HG03103 (cell line): ENCODE results near the gene C16orf87.
A peak's percentile ranks its signal among the peaks of the same experiment; 100 is the strongest.
"Not testable (repeated sequence)": the region's sequence is repeated elsewhere in the genome, so short reads cannot be mapped to it uniquely, and the experiment has no call there.

ENCODE experiments used
- ATAC-seq: cut with Tn5 transposase; IDR thresholded peaks from one replicate; pipeline ENCODE4 v1.9.1; 2021; ENCODE audit warnings: low read depth; ENCODE audit not compliant: unreplicated experiment

The C16orf87 gene

GRCh38 chr16:46830902-46831647 lies at the start of gene C16orf87:
C16orf87 (minus strand) TSS chr16:46831180; CDS start chr16:46831149, 31 bp downstream.
- peak; percentile 93 for ATAC-seq

- no peak for ATAC-seq
Observed at GRCh38 chr16:46875243-46875642, 44.3 kb upstream of the C16orf87 start.

- no peak for ATAC-seq
Observed at GRCh38 chr16:46873201-46873600, 42.2 kb upstream of the C16orf87 start.

GRCh38 chr16:46871597-46871996 lies 40.6 kb upstream of the C16orf87 start:
- no peak for ATAC-seq

- ATAC-seq, result not testable (repeated sequence)
Observed at GRCh38 chr16:46868891-46869290, 37.9 kb upstream of the C16orf87 start.

GRCh38 chr16:46867486-46867885 lies 36.5 kb upstream of the C16orf87 start:
- not testable (repeated sequence) for ATAC-seq

GRCh38 chr16:46866286-46866685 lies 35.3 kb upstream of the C16orf87 start:
- ATAC-seq, result no peak

- ATAC-seq, result no peak
Observed at GRCh38 chr16:46862555-46863447, 31.8 kb upstream of the C16orf87 start.

GRCh38 chr16:46859719-46860152 lies 28.8 kb upstream of the C16orf87 start:
- no peak for ATAC-seq

- no peak for ATAC-seq
Observed at GRCh38 chr16:46858151-46858550, 27.2 kb upstream of the C16orf87 start.

GRCh38 chr16:46857368-46857945 lies 26.5 kb upstream of the C16orf87 start:
- no peak for ATAC-seq

- no peak for ATAC-seq
Observed at GRCh38 chr16:46855389-46855788, 24.4 kb upstream of the C16orf87 start.

- ATAC-seq, result no peak
Observed at GRCh38 chr16:46854846-46855245, 23.9 kb upstream of the C16orf87 start.

GRCh38 chr16:46853713-46854443 lies 22.9 kb upstream of the C16orf87 start:
- ATAC-seq, result no peak

- ATAC-seq, result no peak
Observed at GRCh38 chr16:46852130-46852529, 21.1 kb upstream of the C16orf87 start.

- ATAC-seq, result no peak
Observed at GRCh38 chr16:46850619-46851555, 19.9 kb upstream of the C16orf87 start.

- ATAC-seq, result no peak
Observed at GRCh38 chr16:46848768-46849764, 18.1 kb upstream of the C16orf87 start.

- ATAC-seq, result no peak
Observed at GRCh38 chr16:46845952-46846351, 15.0 kb upstream of the C16orf87 start.
